Stomach (tissue), 9 donors: Measurements from ENCODE around the gene ERF. TPM values are rescaled to one million over a fixed set of nuclear protein-coding genes. Genes with fewer than 3 reads are reported as not detected.

ENCODE experiments used
- DNase-seq, 2 donors: peaks; one replicate each; pipeline versions ENCODE4 v3.0.0 to v3.0.0-alpha.2; 2013 to 2019
- H3K27ac ChIP-seq, 5 donors: fragments of 200-600 bp in 4 of 5; sonication (generic) in 4 of 5; one replicate each; pipeline ENCODE4 v1.5.1; 2013 to 2019; ENCODE audit warnings: mild to moderate bottlenecking in 1 of 5, moderate library complexity in 1 of 5
- H3K27me3 ChIP-seq, 3 donors: fragments of 200-600 bp; sonication (generic); one replicate each; pipeline ENCODE4 v1.5.1; 2017 to 2019; ENCODE audit warnings: mixed run types in 1 of 3
- H3K36me3 ChIP-seq, 4 donors: fragments of 200-600 bp; sonication (generic); 1 replicate in 3 of 4; 2 replicates in 1 of 4; pipeline ENCODE4 v1.5.1; 2016 to 2019
- H3K4me1 ChIP-seq, 4 donors: fragments of 200-600 bp; sonication (generic); one replicate each; pipeline ENCODE4 v1.5.1; 2016 to 2019
- H3K4me3 ChIP-seq, 4 donors: fragments of 200-600 bp; sonication (generic) in 3 of 4; one replicate each; pipeline ENCODE4 v1.5.1; 2016 to 2019; ENCODE audit warnings: mild to moderate bottlenecking in 1 of 4
- H3K9me3 ChIP-seq, 4 donors: fragments of 200-600 bp; sonication (generic); one replicate each; pipeline ENCODE4 v1.5.1; 2016 to 2019
- CTCF ChIP-seq, 7 experiments: fragments of 450-650 bp in 4 of 7; fragments of 200-600 bp in 3 of 7; sonication (generic) in 3 of 7; IDR thresholded peaks; one replicate each; pipeline ENCODE4 v1.5.1; 2016 to 2019; ENCODE audit warnings: antibody characterized with exemption in 7 of 7, control low read depth in 2 of 7, mild to moderate bottlenecking in 1 of 7
- EP300 ChIP-seq: sonication (generic); formaldehyde crosslinking; IDR thresholded peaks from one replicate; pipeline ENCODE4 v1.6.1; 2017; ENCODE audit warnings: antibody characterized with exemption
- POLR2A ChIP-seq, 4 donors: fragments of 450-650 bp; IDR thresholded peaks; one replicate each; pipeline ENCODE4 v1.6.1; 2016; ENCODE audit warnings: antibody characterized with exemption in 4 of 4, control low read depth in 2 of 4, mild to moderate bottlenecking in 1 of 4, moderate library complexity in 1 of 4
- POLR2AphosphoS5 ChIP-seq, 3 donors: sonication (generic); formaldehyde crosslinking; IDR thresholded peaks; one replicate each; pipeline ENCODE4 v1.6.1; 2016; ENCODE audit warnings: antibody characterized with exemption in 3 of 3
- WGBS, 5 donors: extraction: QIAGEN DNeasy Blood & Tissue Kit in 3 of 5; methylation state at CpG; one replicate each; pipeline versions ENCODE4 v1.1.5 to v1.1.7; 2013 to 2018; 5-methylcytosine and 5-hydroxymethylcytosine counted together
- intact Hi-C: fragments of 100-400 bp; cut with DNase I; formaldehyde crosslinking; loops from one replicate; pipeline ENCODE4 v1.15.1; 2023; ENCODE audit warnings: low total_unique reads
- polyA plus RNA-seq, 3 donors: library from polyadenylated mRNA; stranded (reverse); fragments of 200-250 nt; gene quantifications; one replicate each; pipeline ENCODE4 v1.2.3, GENCODE V29; 2013
- total RNA-seq, 5 donors: library from RNA; depleted of rRNA; stranded (reverse); fragments of >200 nt; gene quantifications; one replicate each; pipeline versions ENCODE4 v1.1.0 to v1.2.3, GENCODE V29; 2014 to 2016
- donor health status: healthy with polysubstance abuse.
- donor health status: Bipolar disorder and iron deficiency.
- donor health status: healthy.

Gene ERF
- total and polyA plus RNA-seq, 8 donors = 11.6 to 118 (median 30.8) TPM

GRCh38 chr19:42232435-42232834 lies 22.5 kb downstream of the ERF start:
- H3K36me3 ChIP-seq = peaks cover 70 to 100% (median 100%) of the 10 kb centered on the region in 4 donors
- intact Hi-C loops = no loop called here
- peaks cover 0 to 19% (median 11%) of the 10 kb centered on the region in 4 donors for H3K4me1 ChIP-seq
- no peak for TF ChIP-seq EP300
- TF ChIP-seq POLR2AphosphoS5 (IDR thresholded peaks at IDR 0.05) = no peak
- no peak for TF ChIP-seq CTCF (IDR thresholded peaks at IDR 0.05)
- TF ChIP-seq POLR2A (IDR thresholded peaks at IDR 0.05) = no peak
- no peaks in the 10 kb centered on the region for H3K9me3 ChIP-seq
- WGBS, 5 donors = 90 to 97% (median 94%) methylated on average over 10 of the region's 10 CpGs
- no peak overlapping the region for H3K27ac ChIP-seq
- no peak overlapping the region for H3K4me3 ChIP-seq
- no peaks in the 10 kb centered on the region for H3K27me3 ChIP-seq
- no peak for DNase-seq

GRCh38 chr19:42230571-42230970 lies 24.4 kb downstream of the ERF start:
- intact Hi-C loops = no loop called here
- Histone ChIP-seq H3K27me3 (no peaks in the 10 kb centered on the region), H3K4me1 (peaks cover 0 to 16% (median 10%) of the 10 kb centered on the region in 4 donors), H3K9me3 (no peaks in the 10 kb centered on the region), H3K27ac (peak overlapping the region in 1 of 5 donors; percentile 21), H3K4me3 (no peak overlapping the region), H3K36me3 (peaks cover 72 to 100% (median 100%) of the 10 kb centered on the region in 4 donors)
- no peak for TF ChIP-seq EP300
- TF ChIP-seq POLR2AphosphoS5 (IDR thresholded peaks at IDR 0.05) = no peak
- no peak for TF ChIP-seq CTCF (IDR thresholded peaks at IDR 0.05)
- TF ChIP-seq POLR2A (IDR thresholded peaks at IDR 0.05) = no peak
- DNase-seq = no peak
- 73 to 83% (median 80%) methylated on average over 4 of the region's 4 CpGs for WGBS, 5 donors

GRCh38 chr19:42229855-42230351 lies 25.0 kb downstream of the ERF start:
- WGBS, 5 donors = 54 to 68% (median 57%) methylated on average over 8 of the region's 8 CpGs
- intact Hi-C loops = no loop called here
- Histone ChIP-seq H3K27ac (peak overlapping the region in 1 of 5 donors; percentile 21), H3K9me3 (no peaks in the 10 kb centered on the region), H3K4me1 (peaks cover 0 to 16% (median 9%) of the 10 kb centered on the region in 4 donors), H3K36me3 (peaks cover 72 to 100% (median 100%) of the 10 kb centered on the region in 4 donors), H3K4me3 (no peak overlapping the region), H3K27me3 (no peaks in the 10 kb centered on the region)
- no peak for DNase-seq
- TF ChIP-seq POLR2A (IDR thresholded peaks at IDR 0.05) = no peak
- no peak for TF ChIP-seq CTCF (IDR thresholded peaks at IDR 0.05)
- no peak for TF ChIP-seq EP300
- no peak for TF ChIP-seq POLR2AphosphoS5 (IDR thresholded peaks at IDR 0.05)

- DNase-seq = no peak
- no peaks in the 10 kb centered on the region for H3K9me3 ChIP-seq
- H3K4me1 ChIP-seq = peaks cover 0 to 16% (median 9%) of the 10 kb centered on the region in 4 donors
- H3K36me3 ChIP-seq = peaks cover 71 to 100% (median 100%) of the 10 kb centered on the region in 4 donors
- TF ChIP-seq POLR2A (IDR thresholded peaks at IDR 0.05) (no peak), POLR2AphosphoS5 (IDR thresholded peaks at IDR 0.05) (no peak), CTCF (IDR thresholded peaks at IDR 0.05) (no peak), EP300 (no peak)
- intact Hi-C loops = no loop called here
- no peaks in the 10 kb centered on the region for H3K27me3 ChIP-seq
- H3K27ac ChIP-seq = peak overlapping the region in 1 of 5 donors; percentile 21
- H3K4me3 ChIP-seq = no peak overlapping the region
- 60 to 76% (median 72%) methylated on average over 4 of the region's 4 CpGs for WGBS, 5 donors
Observed at GRCh38 chr19:42229301-42229854, 25.6 kb downstream of the ERF start.
